Spleen (tissue), 11 donors: ENCODE measurements around the gene CDCA8. TPM values are rescaled to one million over a fixed set of nuclear protein-coding genes. Genes with fewer than 3 reads are reported as not detected.

Experiments used
- DNase-seq: peaks from one replicate; pipeline ENCODE4 v3.0.0-alpha.2; 2020
- H3K27ac ChIP-seq, 8 donors: fragments of 200-600 bp; sonication (generic) in 7 of 8; 1 replicate in 4 of 8; 2 replicates in 4 of 8; pipeline versions ENCODE4 v1.5.0 to v1.8.0; 2016 to 2021; ENCODE audit warnings: inconsistent platforms in 4 of 8, mild to moderate bottlenecking in 4 of 8, moderate library complexity in 1 of 8
- H3K27me3 ChIP-seq, 7 donors: fragments of 200-600 bp; sonication (generic) in 6 of 7; replicated peaks in 1 of 7; 1 replicate in 4 of 7; 2 replicates in 3 of 7; pipeline versions ENCODE4 v1.5.0 to v1.8.0; 2016 to 2021; ENCODE audit warnings: inconsistent platforms in 3 of 7, mild to moderate bottlenecking in 1 of 7
- H3K36me3 ChIP-seq, 6 donors: fragments of 200-600 bp; sonication (generic) in 5 of 6; 1 replicate in 4 of 6; 2 replicates in 2 of 6; pipeline versions ENCODE4 v1.5.0 to v1.8.0; 2016 to 2021; ENCODE audit warnings: inconsistent platforms in 2 of 6
- H3K4me1 ChIP-seq, 6 donors: fragments of 200-600 bp; sonication (generic) in 5 of 6; 1 replicate in 3 of 6; 2 replicates in 3 of 6; pipeline versions ENCODE4 v1.5.0 to v1.8.0; 2016 to 2021; ENCODE audit warnings: inconsistent platforms in 3 of 6
- H3K4me3 ChIP-seq, 8 donors: fragments of 200-600 bp; sonication (generic) in 7 of 8; 1 replicate in 4 of 8; 2 replicates in 4 of 8; pipeline versions ENCODE4 v1.5.0 to v1.8.0; 2016 to 2021; ENCODE audit warnings: inconsistent platforms in 4 of 8, mild to moderate bottlenecking in 4 of 8, moderate library complexity in 2 of 8
- H3K9me3 ChIP-seq, 8 donors: fragments of 200-600 bp; sonication (generic) in 7 of 8; 1 replicate in 4 of 8; 2 replicates in 4 of 8; pipeline versions ENCODE4 v1.5.0 to v1.8.0; 2016 to 2021; ENCODE audit warnings: inconsistent platforms in 4 of 8
- POLR2A ChIP-seq, 3 donors: fragments of 450-650 bp; IDR thresholded peaks; one replicate each; pipeline ENCODE4 v1.5.1; 2017; ENCODE audit warnings: antibody characterized with exemption in 3 of 3, mild to moderate bottlenecking in 1 of 3
- POLR2AphosphoS5 ChIP-seq, 3 donors: sonication (generic); formaldehyde crosslinking; IDR thresholded peaks; one replicate each; pipeline ENCODE4 v1.5.1; 2017; ENCODE audit warnings: antibody characterized with exemption in 3 of 3
- WGBS, 5 donors: extraction: QIAGEN DNeasy Blood & Tissue Kit in 3 of 5; methylation state at CpG; one replicate each; pipeline versions ENCODE4 v1.1.5 to v1.1.7; 2013 to 2018; 5-methylcytosine and 5-hydroxymethylcytosine counted together
- intact Hi-C: fragments of 100-400 bp; cut with DNase I; formaldehyde crosslinking; loops from one replicate; pipeline ENCODE4 v1.15.0; 2023; ENCODE audit warnings: low total_unique reads
- polyA plus RNA-seq, 3 donors: library from polyadenylated mRNA; stranded (reverse); fragments of 200-250 nt; gene quantifications; one replicate each; pipeline ENCODE4 v1.2.1, GENCODE V29; 2013
- total RNA-seq, 7 donors: library from RNA; depleted of rRNA in 3 of 7; stranded (reverse); fragments of >200 nt in 3 of 7; fragmentation: NEBNext Ultra II Directional in 4 of 7; extraction: Animal tissue kit (Norgen Biotek cat#: 25700) in 4 of 7; gene quantifications; one replicate each; pipeline versions ENCODE4 v1.1.0 to v1.2.1, GENCODE V29; 2016 to 2021
- TF ChIP-seq, protein P1 (sequence below), 11 experiments: fragments of 200-600 bp in 7 of 11; fragments of 450-650 bp in 4 of 11; sonication (generic) in 4 of 11; IDR thresholded peaks in 8 of 11; conservative IDR thresholded peaks in 3 of 11; 1 replicate in 7 of 11; 2 replicates in 4 of 11; pipeline versions ENCODE4 v1.4.0 to v1.8.0; 2016 to 2021; ENCODE audit warnings: antibody characterized with exemption in 11 of 11, inconsistent platforms in 4 of 11, mild to moderate bottlenecking in 1 of 11
- donor health status: healthy with polysubstance abuse.
- donor health status: DM: no; HTN: no; CAD: no; lungs with moderate emphysema.
- donor health status: DM: no; HTN: no; CAD: no.
- donor health status: Bipolar disorder and iron deficiency.
- donor health status: healthy.
- donor health status: DM: no; HTN: no; CAD: no.
- donor health status: DM: yes; HTN: yes; CAD: no.

CDCA8 gene
- total and polyA plus RNA-seq, 10 donors: 1.2 to 8.2 (median 4.1) TPM

DNA sequence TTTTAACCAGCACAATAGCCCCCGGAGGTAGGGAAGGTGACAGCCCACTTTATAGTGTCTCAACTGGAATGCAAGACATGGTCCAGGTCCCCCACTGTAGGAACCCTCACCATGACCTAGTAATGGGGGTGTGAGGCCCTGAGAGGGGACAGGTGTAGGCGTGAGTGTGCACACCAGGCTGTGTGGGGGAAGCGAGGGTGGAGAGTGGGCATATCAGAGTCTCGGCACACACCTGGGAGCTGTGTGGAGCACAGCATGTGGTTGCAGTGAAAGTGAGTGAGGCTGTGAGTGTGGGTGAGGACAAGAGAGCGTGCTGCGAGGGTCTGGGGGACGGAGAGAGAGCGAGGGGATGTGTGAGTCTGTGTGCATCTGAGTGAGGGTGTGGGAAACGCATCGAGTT lies 40.5 kb upstream of the CDCA8 start:
- 77 to 91% (median 87%) methylated on average over 10 of the region's 10 CpGs for WGBS, 5 donors
- Histone ChIP-seq H3K4me3 (no peak overlapping the region), H3K27ac (no peak overlapping the region), H3K9me3 (no peaks in the 10 kb centered on the region), H3K27me3 (peaks cover 0 to 13% (median 0%) of the 10 kb centered on the region in 7 donors), H3K36me3 (no peaks in the 10 kb centered on the region), H3K4me1 (no peaks in the 10 kb centered on the region)
- intact Hi-C loops: no loop called here
- TF ChIP-seq, protein P1, sequence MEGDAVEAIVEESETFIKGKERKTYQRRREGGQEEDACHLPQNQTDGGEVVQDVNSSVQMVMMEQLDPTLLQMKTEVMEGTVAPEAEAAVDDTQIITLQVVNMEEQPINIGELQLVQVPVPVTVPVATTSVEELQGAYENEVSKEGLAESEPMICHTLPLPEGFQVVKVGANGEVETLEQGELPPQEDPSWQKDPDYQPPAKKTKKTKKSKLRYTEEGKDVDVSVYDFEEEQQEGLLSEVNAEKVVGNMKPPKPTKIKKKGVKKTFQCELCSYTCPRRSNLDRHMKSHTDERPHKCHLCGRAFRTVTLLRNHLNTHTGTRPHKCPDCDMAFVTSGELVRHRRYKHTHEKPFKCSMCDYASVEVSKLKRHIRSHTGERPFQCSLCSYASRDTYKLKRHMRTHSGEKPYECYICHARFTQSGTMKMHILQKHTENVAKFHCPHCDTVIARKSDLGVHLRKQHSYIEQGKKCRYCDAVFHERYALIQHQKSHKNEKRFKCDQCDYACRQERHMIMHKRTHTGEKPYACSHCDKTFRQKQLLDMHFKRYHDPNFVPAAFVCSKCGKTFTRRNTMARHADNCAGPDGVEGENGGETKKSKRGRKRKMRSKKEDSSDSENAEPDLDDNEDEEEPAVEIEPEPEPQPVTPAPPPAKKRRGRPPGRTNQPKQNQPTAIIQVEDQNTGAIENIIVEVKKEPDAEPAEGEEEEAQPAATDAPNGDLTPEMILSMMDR (IDR thresholded peaks at IDR 0.05 in 8 of 11, conservative IDR thresholded peaks at IDR 0.05 in 3 of 11): no peak
- TF ChIP-seq POLR2A (IDR thresholded peaks at IDR 0.05) (no peak), POLR2AphosphoS5 (IDR thresholded peaks at IDR 0.05) (no peak)
- DNase-seq: peak; percentile 58

DNA sequence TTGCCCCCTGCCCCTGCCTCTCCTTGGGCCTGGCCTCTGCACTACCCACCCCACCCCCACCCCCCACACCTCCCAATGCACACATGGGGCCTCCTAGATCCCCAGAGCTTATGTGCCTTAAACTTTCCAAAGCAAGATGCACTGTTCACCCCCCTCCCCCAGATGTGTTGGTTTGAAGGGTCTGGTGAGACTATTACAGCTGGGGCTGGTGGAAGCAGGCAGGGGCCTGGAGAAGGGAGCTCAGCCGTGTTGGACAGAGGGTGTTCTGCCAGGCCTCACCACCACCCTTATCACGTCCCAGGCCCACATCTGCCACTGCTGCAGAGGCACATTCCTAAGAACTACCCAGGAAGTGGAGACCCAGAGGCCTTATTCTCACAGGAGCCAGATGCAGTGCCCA lies 39.3 kb upstream of the CDCA8 start:
- H3K4me3 ChIP-seq: no peak overlapping the region
- no peaks in the 10 kb centered on the region for H3K9me3 ChIP-seq
- WGBS, 5 donors: 68 to 80% (median 71%) methylated on average over 1 to 2 of the region's 2 CpGs
- no peaks in the 10 kb centered on the region for H3K36me3 ChIP-seq
- peak; percentile 18 for DNase-seq
- H3K4me1 ChIP-seq: no peaks in the 10 kb centered on the region
- intact Hi-C loops: no loop called here
- no peak for TF ChIP-seq POLR2A (IDR thresholded peaks at IDR 0.05)
- TF ChIP-seq, protein P1 (IDR thresholded peaks at IDR 0.05 in 8 of 11, conservative IDR thresholded peaks at IDR 0.05 in 3 of 11): no peak
- no peak for TF ChIP-seq POLR2AphosphoS5 (IDR thresholded peaks at IDR 0.05)
- H3K27me3 ChIP-seq: peaks cover 0 to 12% (median 0%) of the 10 kb centered on the region in 7 donors
- H3K27ac ChIP-seq: no peak overlapping the region

DNA sequence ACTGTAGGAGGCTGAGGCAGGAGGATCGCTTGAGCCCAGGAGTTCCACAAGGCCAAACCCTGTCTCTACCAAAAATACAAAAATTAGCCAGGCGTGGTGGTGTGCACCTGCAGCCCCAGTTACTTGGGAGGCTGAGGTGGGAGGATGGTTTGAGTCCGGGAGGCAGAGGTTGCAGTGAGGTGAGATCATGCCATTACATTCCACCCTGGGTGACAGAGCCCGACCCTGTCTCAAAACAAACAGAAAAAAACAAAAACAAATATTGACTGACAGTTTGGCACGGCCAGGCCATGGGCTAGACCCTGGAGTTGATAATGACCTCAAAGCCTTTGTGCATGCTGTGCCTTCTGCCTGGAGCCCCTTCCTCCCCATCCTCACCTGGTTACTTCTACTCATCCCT lies 38.4 kb upstream of the CDCA8 start:
- intact Hi-C loops: no loop called here
- Histone ChIP-seq H3K4me1 (no peaks in the 10 kb centered on the region), H3K4me3 (no peak overlapping the region), H3K27ac (no peak overlapping the region), H3K36me3 (no peaks in the 10 kb centered on the region), H3K27me3 (peaks cover 0 to 13% (median 0%) of the 10 kb centered on the region in 7 donors), H3K9me3 (no peaks in the 10 kb centered on the region)
- 62 to 80% (median 76%) methylated on average over 5 of the region's 5 CpGs for WGBS, 5 donors
- TF ChIP-seq, protein P1 (IDR thresholded peaks at IDR 0.05 in 8 of 11, conservative IDR thresholded peaks at IDR 0.05 in 3 of 11): no peak
- TF ChIP-seq POLR2AphosphoS5 (IDR thresholded peaks at IDR 0.05) (no peak), POLR2A (IDR thresholded peaks at IDR 0.05) (no peak)
- no peak for DNase-seq

GRCh38 chr1:37655274-37655673 lies 37.0 kb upstream of the CDCA8 start:
- Histone ChIP-seq H3K4me1 (no peaks in the 10 kb centered on the region), H3K36me3 (no peaks in the 10 kb centered on the region), H3K4me3 (no peak overlapping the region), H3K27me3 (peaks cover 0 to 24% (median 0%) of the 10 kb centered on the region in 7 donors), H3K27ac (no peak overlapping the region), H3K9me3 (no peaks in the 10 kb centered on the region)
- no peak for TF ChIP-seq POLR2A (IDR thresholded peaks at IDR 0.05)
- TF ChIP-seq POLR2AphosphoS5 (IDR thresholded peaks at IDR 0.05): no peak
- TF ChIP-seq, protein P1 (IDR thresholded peaks at IDR 0.05 in 8 of 11, conservative IDR thresholded peaks at IDR 0.05 in 3 of 11): no peak
- intact Hi-C loops: no loop called here
- DNase-seq: no peak
